Activated CD4-positive, CD25-positive, alpha-beta regulatory T cell treated with anti-CD3 and anti-CD28 coated beads, Interleukin-2, amount 50 U/mL, for 24 hours (primary cell): ENCODE data around the gene KRTAP5-11.
A peak's percentile ranks its signal among the peaks of the same experiment; 100 is the strongest.
"Not testable (repeated sequence)": the region's sequence is repeated elsewhere in the genome, so short reads cannot be mapped to it uniquely, and the experiment has no call there.

ENCODE experiments used
- ATAC-seq, 2 donors: fragments of 150-1000 bp; cut with Tn5 transposase; one replicate each; pipeline ENCODE4 v1.10.0; 2021; ENCODE audit warnings: mild to moderate bottlenecking in 1 of 2, moderate library complexity in 1 of 2

Gene KRTAP5-11

GRCh38 chr11:71554996-71555395 is 27.7 kb downstream of the KRTAP5-11 start:
- no peak for ATAC-seq

- ATAC-seq = no peak
Observed at GRCh38 chr11:71551711-71552110, 31.0 kb downstream of the KRTAP5-11 start.

GRCh38 chr11:71548716-71549151 is 33.9 kb downstream of the KRTAP5-11 start:
- ATAC-seq = no peak

- no peak for ATAC-seq
Observed at GRCh38 chr11:71548120-71548519, 34.6 kb downstream of the KRTAP5-11 start, which contains the start of gene KRTAP5-9. KRTAP5-9 (plus strand) TSS chr11:71548420; CDS start chr11:71548658, 238 bp downstream.

- no peak for ATAC-seq
Observed at GRCh38 chr11:71545405-71545966, 37.2 kb downstream of the KRTAP5-11 start.

- ATAC-seq = no peak
Observed at GRCh38 chr11:71544525-71545214, 38.0 kb downstream of the KRTAP5-11 start.

- ATAC-seq = no peak
Observed at GRCh38 chr11:71543866-71544265, 38.8 kb downstream of the KRTAP5-11 start.

GRCh38 chr11:71542879-71543777 is 39.5 kb downstream of the KRTAP5-11 start:
- peak; percentile 20 to 38 for ATAC-seq

GRCh38 chr11:71542382-71542781 is 40.3 kb downstream of the KRTAP5-11 start:
- no peak for ATAC-seq

- ATAC-seq = not testable (repeated sequence)
Observed at GRCh38 chr11:71540521-71541304, 42.0 kb downstream of the KRTAP5-11 start.

- ATAC-seq = not testable (repeated sequence)
Observed at GRCh38 chr11:71539971-71540370, 42.7 kb downstream of the KRTAP5-11 start.

- no peak for ATAC-seq
Observed at GRCh38 chr11:71539017-71539416, 43.7 kb downstream of the KRTAP5-11 start.

GRCh38 chr11:71538666-71538990 is 44.0 kb downstream of the KRTAP5-11 start:
- ATAC-seq = no peak

- ATAC-seq = not testable (repeated sequence)
Observed at GRCh38 chr11:71537977-71538665, 44.6 kb downstream of the KRTAP5-11 start, which contains the start of gene KRTAP5-8. KRTAP5-8 (plus strand) TSS chr11:71538025; CDS start chr11:71538056, 31 bp downstream.

- ATAC-seq = no peak
Observed at GRCh38 chr11:71537537-71537936, 45.1 kb downstream of the KRTAP5-11 start.

GRCh38 chr11:71535825-71536224 is 46.9 kb downstream of the KRTAP5-11 start:
- ATAC-seq = no peak

- ATAC-seq = not testable (repeated sequence)
Observed at GRCh38 chr11:71534711-71535608, 47.7 kb downstream of the KRTAP5-11 start.

GRCh38 chr11:71532036-71532610 is 50.6 kb downstream of the KRTAP5-11 start:
- no peak for ATAC-seq
